Stimulated activated CD4-positive, alpha-beta T cell treated with anti-CD3 and anti-CD28 coated beads, Interleukin-1b, Interleukin-23, amount 100 ng/mL, for 48 hours (primary cell): ENCODE data around the gene BAIAP2L1.
"Not testable (repeated sequence)": the region's sequence is repeated elsewhere in the genome, so short reads cannot be mapped to it uniquely, and the experiment has no call there.

Source experiments
- DNase-seq: peaks from one replicate; pipeline ENCODE4 v3.0.0-alpha.2; 2020

Gene BAIAP2L1

DNA sequence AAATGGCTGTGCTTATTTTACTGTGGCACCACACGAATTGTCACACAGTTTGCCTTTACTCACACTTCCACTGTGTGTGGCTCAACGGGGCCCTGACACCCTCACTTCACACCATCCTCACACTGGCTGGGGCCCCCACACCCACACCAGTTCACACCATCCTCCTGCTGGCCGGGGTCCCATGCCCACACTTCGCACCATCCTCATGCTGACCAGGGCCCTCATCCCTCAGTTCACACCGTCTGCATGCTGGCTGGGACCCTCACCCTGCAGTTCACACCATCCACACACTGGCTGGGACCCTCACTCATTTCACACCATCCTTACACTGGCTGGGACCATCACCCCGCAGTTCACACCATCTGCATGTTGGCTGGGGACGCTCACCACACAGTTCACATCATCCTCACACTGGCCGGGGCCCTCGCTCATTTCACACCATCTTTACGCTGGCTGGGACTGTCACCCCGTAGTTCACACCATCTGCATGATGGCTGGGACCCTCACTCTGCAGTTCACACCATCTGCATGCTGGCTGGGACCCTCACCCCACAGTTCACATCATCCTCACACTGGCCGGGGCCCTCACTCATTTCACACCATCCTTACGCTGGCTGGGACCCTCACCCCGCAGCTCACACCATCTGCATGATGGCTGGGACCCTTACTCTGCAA lies 83.4 kb downstream of the BAIAP2L1 start:
- no peak for DNase-seq

DNA sequence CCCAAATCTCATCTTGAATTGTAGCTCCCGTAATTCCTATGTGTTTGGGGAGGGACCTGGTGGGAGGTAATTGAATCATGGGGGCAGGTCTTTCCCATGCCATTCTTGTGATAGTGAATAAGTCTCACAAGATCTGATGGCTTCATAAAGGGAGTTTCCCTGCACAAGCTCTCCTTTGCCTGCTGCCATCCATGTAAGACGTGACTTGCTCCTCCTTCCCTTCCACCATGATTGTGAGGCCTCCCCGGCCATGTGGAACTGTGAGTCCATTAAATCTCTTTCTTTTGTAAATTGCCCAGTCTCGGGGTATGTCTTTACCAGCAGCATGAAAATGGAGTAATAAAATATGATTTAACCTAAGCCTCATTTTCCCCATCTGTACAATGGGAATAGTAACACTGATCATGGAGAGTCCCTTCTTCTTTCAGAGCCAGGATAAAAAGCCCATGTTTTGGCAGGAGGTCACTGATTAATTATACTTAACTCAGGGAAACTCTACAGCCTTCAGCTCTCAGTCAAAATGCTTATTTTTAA lies 84.8 kb downstream of the BAIAP2L1 start:
- not testable (repeated sequence) for DNase-seq

DNA sequence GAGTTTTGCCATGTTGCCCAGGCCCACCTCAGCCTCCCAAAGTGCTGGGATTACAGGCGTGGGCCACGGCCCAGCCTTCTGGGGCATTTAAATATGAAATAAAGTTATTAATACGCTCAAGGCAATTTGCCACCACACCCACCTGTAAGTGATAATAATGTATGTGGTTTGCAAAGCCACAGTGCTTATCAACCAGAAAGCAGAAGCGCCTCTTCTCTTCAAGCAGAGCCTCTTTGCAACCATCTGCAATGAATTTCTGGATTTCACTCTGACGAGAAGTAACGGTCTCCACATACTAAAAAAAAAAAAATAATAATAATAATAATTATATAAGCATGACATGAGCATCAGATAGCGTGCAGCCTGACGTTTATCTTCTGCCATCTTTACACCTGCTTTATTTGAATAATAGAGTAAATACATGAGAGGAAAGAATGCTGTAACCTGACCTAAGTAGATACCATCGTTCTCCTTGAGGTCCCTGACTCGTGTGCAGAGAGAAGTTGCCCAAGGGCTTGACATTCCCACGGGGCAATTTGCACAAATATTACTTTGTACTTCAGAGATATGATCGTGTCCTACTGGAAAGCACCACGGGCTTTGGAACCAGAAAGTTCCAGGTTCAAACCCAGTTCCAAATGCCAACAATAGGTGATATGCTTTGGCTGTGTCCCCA lies 85.4 kb downstream of the BAIAP2L1 start:
- DNase-seq, result no peak

DNA sequence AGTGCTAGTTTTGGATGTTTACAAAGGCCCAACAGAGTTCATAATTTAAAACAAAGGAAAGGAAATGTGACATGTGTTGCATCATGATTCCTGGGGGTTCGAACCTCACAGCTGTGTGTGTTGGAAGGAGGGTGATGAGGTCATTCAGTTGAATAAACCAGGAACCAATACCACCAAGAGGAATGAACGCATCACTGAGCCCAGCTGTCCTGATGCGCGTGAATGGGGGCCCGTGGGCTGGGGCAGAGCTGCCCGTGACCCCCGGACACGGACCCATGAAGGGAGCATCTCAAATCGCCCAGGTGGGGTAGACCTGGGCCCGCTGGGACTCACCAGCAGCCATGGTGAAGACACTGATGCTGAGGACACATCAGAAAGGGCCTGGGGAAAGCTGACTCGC lies 86.4 kb downstream of the BAIAP2L1 start:
- no peak for DNase-seq

DNA sequence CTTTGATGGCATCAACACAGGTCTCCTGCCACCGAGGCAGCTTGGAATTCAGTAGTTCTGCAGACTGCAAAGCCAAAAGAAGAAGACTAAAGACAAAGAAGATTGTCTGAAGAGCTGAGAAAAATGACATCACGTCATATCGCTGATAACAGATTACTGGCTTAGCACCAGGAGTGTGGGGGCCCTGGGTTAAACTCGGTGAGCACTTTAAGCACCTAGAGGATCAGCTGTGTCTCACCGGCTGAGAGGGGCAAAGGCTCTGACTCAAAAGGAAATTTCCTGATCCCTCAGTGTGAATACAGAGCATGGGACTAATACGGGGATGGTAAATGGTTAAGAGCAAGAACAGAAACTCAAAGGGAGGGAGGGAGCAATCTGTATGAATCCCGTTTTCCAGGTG lies 88.7 kb downstream of the BAIAP2L1 start:
- DNase-seq, result no peak

DNA sequence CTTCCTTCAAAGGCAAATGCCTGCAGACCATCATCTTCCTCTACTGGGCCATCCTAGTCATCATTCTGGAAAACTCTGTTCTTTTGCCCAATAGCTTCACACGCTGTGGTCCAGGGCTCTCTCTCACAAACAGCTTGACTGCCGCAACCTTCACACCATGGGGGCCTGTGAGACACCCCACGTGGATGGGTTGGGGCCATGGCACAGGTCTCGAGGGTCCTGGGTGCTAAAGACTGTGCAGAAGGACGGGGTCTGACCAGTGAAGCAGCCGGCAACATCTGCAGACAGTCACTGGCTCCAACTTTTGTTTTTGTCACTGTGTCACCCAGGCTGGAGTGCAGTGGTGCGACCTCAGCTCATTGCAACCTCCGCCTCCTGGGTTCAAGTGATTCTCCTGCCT lies 91.3 kb downstream of the BAIAP2L1 start:
- DNase-seq, result no peak

DNA sequence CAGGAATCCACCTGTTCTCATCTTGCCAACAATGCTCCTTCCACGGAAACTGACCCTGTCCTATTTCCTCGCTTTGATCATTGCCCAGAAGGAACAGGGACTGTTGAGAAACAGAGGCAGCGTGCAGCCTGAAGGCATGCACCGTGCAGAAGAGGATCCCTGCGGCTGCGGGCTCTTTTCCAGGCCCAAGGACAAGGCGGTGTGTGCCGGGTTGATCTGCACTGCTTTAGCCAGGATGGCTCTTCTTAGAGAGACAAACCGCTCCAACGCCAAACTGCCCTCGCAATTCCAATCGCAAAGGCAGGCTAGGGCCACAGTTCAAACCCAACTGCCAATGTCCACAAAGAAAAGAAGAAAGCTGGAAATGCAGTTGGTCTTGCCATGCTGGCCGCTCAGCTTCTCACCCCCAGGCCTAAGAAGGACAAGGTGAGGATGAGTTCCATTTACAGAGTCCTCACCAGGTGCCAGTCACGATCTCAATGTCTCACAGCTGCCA lies 92.9 kb downstream of the BAIAP2L1 start:
- DNase-seq, result no peak

DNA sequence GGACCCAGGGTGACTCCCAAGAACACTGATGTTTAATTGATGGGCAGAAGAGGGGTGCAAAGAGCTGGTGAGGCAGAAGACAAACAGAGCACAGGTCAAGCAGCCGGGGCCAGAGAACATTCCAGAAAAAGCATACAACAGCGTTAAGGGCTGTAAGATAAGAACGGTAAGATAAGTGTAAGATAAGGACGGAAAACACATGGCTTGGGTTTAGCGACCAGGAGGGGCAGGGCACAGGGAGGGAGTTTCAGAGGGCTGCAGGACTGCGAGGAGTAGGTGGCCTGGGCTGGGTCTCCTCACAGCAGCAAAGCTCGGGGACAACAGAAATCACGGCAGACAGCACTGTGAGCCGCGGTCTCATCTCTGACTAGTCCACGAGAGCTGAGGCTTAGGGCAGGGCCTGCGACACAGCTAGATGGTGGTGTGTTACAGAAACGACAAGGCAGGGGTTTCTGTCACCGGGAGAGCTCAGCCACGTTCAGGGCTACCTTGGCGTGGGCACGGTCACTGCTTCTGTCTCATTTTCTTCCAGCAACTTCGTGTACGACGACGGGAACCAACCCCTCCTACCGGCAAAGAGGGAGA lies 94.8 kb downstream of the BAIAP2L1 start:
- DNase-seq, result no peak

DNA sequence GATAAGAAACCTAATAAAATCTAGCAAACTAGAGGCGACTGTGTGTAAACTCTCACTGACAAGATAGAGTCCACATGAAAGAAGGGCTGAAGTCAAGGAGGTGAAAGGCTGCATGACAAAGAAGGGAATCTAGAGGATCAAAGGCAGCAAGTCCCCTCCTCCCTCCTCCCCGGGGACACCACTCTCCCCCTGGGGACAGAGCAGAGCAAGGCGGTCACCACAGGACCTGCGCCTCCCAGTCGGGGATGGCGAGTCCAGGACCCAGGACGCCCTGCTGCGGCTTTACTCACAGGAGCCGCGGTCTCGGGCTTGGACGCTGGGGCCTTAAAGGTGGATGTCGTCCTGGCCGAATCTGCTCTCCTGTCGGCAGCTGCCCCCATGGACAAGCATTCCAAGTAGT lies 97.0 kb downstream of the BAIAP2L1 start:
- DNase-seq, result no peak

DNA sequence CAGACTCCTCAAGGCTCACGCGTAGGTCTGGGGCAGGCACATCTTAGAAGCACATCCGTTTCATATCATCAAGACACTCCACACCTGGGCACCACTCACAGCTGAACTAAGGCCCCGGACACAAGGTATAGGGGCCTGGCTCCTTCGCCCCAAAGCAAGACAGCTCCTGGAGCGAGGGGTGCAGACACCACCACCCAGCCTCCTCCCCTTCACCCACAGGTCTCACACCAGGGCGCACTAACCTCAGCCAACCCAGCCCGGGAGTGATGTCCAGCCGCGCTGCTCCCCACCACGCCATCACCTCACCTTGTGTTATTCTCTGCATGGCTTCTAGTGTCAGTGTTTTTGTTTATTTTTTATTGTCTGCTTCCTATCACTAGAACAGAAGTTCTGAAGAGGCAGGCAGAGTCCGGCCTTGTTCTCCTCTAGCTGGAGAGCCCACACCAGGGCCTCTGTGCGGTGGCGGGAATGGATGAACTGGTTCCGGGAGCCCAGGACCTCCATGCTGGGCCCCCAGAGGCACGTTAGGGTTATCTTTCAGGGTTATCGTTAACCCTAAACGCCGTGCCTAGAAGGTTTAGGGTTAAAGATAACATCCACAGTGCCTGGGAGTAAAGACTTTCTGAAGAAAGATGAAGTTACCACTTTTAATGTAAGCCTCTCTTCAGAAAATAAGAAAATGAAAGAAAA lies 97.6 kb downstream of the BAIAP2L1 start:
- no peak for DNase-seq

DNA sequence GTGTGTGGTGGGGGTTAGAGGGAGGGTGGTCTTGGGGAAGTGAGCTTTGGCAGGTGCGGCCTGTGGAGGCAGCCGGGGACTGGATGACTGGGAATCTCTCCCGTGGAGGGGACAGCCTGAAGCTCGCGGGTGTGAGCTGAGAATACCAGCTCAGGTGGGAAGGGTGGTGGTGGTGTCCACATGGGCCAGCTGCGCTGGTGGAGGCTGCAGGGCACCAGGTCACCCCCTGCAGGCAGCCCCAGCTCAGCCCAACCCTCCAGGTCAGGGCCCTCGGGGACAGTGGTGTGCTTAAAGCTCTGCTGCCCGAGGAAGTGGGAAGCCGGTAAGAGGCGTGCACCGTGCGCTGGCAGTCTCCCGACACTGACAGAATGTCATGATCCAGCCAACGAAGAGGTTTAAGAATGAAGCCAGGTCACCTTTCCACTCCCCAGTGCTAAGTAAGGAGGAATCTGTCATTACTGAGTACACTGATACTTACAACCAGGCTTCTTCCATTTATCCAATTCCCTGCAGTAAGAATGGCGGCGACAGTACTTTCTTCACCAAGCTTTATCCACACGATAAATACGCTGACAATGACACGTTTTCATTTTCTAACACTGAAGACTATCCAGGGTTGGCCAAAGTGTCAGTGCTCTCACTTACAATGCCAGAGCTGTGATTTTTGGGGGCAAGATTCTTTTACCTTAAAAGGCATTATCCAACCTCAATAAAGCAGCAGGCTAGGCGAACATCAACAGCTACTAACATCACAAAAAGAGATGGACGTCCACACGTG lies 99.0 kb downstream of the BAIAP2L1 start:
- no peak for DNase-seq

DNA sequence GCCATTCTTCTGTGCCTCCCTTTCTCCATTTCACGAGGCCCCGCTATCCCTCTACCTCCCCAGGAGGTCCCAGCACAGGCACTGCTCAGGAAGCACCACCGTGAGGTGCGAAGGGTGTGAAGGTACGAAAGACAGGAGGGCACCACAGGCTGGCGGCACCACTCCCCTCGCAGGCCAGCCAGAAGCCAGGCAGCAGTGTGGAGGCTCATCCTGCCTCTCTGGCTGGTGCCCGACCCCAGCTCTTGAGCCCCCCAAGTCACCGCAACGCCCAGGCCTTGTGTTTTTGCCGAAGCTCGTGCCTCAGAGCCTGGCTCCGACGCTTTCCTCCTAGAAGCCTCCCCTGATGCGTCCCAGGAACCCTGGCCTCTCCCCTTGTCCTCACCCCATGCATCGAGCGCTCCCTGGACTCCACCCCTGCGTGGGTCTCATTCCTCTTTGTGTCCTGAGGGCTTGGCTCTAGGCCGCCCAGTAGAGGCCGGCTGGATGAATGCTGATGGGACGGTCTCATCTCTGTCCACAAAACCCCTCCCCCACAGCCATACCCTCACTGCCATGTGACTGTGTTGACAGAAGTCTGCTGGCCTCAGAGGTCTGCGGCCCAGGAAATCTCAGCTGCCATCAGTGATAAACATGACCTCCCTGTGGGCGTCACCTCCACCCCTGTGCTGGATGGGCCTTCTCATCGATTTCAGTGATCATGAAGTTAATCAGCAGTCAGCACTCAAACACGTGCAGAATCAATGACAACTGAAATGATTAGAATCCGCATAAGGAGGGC lies 100.1 kb downstream of the BAIAP2L1 start:
- DNase-seq, result no peak

DNA sequence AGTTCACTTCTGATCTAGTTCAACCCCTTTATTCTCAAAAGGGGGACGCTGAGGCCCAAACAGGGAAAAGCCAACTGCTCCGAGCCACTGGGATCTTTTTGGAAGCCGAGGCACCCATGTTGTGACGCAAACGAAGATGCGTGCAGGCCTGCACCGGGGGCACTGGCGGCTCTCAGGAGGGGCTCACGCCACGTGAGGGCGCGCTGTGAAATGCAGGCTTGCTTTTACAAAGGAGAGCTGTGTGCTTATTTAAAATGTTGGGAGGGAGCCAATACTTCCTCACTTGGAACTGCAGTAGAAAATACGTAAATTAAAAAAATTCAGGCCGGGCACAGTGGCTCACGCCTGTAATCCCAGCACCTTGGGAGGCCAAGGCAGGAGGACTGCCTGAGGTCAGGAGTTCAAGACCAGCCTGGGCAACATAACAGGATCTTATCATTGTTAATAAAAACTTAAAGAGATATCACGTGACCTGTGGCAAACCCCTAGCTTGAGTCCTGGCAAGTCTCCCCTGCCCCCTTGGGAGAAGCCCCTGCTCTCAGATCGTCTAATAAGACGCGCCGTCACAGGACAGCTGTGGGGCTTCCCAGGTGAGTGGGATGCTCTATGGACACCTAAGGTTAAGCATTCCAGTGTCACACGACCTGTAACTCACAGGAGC lies 103.1 kb downstream of the BAIAP2L1 start:
- DNase-seq, result no peak

DNA sequence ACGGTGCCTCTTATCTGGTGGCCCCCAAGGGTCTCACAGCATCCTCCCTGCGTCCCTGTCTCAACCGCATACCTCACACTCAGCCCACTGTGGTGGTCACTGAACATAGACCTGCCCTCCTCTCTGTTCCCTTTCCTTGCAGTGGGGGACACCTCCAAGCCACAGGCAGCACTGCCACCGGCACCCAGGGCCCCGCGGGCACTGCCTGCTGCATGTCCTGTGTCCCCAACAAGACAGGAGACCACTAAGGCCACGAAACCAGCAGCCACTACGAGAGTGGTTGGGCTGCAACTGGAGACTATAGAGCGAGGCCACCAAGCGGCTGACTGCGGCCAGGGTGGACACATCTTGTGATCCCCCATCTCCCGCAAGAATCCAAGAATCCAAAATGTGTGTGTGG lies 104.1 kb downstream of the BAIAP2L1 start:
- DNase-seq, result no peak

DNA sequence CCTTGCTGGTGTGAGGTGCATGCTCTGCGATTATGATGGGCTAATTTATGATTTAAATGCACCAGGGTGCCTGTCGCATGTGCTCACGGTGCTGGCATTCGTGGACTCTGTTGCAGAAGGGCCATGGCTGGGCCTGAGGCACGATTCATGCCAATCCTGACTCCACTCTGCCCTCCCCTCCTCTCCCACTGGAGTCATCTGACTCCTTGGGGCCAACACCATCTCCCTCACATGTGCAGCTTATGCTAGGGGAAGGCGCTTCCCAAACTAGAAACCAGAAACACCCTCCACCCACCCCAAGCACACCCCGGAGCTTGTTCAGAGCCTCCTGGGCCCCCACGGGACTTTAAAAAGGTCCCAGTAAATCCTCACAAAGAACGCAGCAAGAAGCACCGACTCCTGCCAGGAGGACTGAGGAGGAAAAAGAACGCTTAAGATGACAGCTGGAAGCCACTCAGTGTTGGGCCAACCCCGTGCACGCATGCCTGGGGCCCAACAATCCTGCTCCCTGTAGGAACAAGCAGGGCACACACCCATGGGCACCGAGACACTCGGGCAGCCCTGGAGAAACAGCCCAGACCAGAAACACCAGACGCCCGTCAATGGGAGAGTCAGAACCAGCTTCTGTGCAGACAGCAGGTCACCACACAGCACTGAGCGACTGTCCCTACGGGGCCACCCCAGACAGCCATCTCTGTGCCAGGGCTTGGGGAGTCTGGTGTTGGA lies 105.3 kb downstream of the BAIAP2L1 start:
- no peak for DNase-seq

DNA sequence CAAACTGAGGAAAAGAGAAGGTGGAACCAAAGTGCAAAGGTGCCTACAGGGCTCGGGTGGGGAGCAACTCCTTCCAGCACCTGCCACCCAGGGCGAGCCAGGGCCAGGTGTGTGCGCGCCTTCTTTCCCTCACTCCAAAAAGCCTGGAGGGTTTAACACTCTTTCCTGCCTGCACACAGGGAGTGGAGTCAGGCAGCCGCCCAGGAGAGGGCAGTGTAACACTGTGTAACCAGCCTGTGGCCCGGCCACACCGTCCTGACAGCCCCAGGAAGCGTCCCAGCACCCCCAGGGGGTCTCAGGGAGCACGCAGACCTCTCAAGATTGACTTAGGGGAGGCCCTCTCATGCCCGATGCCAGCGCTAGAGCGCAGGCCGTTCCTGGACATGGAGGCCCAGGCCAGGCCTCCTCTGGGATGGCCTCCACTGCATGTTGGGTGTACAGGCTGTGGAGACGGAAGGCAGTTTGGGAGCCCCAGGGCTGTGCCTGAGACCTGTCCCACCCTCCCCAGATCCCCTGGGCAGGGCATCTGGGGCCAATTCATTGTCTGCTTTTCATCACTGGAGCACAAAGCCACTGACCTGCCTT lies 106.0 kb downstream of the BAIAP2L1 start:
- DNase-seq, result peak; percentile 31

DNA sequence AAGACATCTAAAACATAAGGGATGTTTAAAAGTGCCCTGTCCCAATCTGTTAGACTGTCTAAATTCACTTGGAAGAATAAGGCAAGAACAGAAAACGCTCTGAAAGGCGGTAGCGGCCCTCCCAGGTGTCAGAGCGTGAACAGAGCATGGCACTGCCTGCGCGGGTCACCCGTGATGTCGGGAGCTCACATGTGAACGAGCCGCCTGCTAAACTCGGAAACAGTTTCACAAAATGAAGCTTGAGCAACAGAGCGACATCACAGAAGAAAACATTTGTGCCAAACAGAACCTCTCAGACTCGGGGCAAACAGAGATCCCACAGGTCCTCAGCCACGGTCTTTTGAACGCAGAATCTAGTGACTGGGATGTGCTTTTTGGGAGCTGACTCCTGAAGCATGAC lies 106.6 kb downstream of the BAIAP2L1 start:
- DNase-seq, result no peak

DNA sequence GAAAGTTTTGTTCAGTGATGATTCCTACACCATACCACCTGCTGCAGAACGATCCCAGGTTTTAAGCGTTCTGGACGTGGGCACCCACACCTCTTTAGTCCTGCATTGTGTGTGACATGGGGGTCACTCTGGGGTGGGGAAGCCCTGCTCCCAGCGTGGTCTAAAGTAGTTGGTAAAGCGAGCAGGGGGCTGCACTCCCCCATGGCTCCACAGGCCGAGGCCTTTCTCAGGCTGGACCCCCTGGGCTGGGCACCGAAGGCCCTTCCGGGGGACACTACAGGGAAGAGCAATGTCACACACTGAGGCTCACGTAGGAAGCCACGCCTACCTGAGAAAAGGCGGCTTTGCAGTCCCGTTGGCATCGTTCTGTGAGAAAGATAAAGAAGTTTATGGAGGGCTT lies 107.1 kb downstream of the BAIAP2L1 start:
- no peak for DNase-seq

DNA sequence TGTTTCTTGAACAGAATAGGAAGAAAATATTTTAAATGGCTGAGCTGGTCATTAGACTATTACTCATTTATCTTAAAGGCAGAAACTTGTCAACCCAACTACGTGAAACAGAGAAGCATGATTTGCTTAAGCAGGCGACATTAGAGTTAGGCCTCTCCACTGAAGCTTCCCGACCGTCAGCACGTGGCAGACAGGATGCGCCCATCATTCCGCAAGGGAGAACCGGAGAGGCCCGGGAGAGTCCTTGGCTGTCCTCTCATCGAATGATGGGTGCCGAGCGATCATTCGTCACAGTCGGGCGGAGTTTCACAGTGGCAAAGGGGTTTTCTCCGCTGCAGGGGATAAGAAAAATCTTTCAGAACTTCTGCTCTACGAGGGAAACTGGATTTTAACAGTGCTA lies 107.6 kb downstream of the BAIAP2L1 start:
- no peak for DNase-seq

DNA sequence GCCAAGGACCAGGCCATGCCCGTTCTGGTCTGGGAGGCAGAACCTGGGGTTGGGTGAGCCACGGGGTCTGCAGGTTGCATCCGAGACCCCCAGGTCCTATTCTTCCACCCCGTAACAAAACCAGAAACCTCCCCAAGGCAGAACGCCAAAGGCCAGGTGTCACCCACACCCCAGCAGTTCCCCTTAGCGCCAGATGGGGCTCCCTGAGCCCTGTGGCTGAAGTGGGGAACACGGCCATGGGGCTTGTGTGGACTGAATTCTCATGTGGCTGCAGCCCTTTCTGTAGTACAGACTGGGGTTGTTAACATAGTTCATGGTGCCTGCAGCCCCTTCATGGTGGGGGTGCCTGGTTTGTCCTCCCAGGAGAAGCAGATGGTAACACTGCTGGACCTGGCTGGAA lies 109.2 kb downstream of the BAIAP2L1 start:
- DNase-seq, result no peak
